Erythroblast (primary cell): ENCODE results near the gene CDK8.

ENCODE experiments used
- DNase-seq, 2 experiments: peaks; one replicate each; lab custom pipeline; 2025; lab: John Stamatoyannopoulos, UW
- GATA1 ChIP-seq: IDR thresholded peaks from 2 replicates; pipeline ENCODE4 v1.6.1; 2011; ENCODE audit warnings: low read depth, mild to moderate bottlenecking, control low read depth, low read length, moderate library complexity
- POLR2A ChIP-seq: IDR thresholded peaks from 2 replicates; pipeline ENCODE4 v1.6.1; 2011; ENCODE audit warnings: mild to moderate bottlenecking, low read length

The CDK8 gene

DNA sequence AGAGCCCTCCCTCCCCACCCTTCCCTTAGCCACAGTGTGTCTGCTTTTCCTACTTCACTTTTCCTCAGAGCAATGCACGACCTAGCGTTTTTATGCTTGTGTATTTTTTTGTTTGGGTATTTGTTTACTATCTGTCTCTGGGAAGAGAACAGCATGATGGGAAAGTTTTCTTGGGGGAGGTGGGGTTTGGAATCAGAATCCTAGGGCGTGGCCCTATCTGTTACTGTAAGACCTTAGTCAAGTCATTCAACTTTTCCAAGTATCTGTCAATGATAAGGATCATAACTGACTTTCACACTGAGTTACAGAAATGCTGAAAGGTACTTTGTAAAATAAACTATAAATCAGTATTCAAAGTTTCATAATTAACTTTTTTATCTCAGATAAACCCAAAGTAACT is 157.3 kb downstream of the CDK8 start:
- no peak for TF ChIP-seq GATA1
- no peak for TF ChIP-seq POLR2A
- peak; percentile 53 to 65 for DNase-seq

DNA sequence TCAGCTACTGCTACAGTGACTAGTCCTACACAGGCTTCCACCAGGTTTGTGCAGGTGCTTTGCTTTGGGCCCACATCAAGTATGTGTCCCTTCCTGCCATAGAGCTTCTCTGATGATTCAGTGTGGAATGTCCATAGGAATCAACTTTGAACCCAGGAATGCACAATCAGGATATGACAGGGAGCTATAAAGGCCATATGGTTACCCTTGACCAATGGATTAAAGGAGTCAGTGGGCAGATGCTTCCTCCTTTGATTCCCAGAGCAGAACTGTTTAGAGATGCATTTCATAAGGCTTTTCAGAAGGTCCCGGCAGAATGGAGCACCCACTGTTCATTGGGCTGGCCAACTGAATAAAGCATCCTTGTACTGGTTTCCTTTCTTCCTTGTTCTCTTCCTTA is 158.3 kb downstream of the CDK8 start:
- peak in 1 of 2 experiments; percentile 26 for DNase-seq
- TF ChIP-seq GATA1 = no peak

DNA sequence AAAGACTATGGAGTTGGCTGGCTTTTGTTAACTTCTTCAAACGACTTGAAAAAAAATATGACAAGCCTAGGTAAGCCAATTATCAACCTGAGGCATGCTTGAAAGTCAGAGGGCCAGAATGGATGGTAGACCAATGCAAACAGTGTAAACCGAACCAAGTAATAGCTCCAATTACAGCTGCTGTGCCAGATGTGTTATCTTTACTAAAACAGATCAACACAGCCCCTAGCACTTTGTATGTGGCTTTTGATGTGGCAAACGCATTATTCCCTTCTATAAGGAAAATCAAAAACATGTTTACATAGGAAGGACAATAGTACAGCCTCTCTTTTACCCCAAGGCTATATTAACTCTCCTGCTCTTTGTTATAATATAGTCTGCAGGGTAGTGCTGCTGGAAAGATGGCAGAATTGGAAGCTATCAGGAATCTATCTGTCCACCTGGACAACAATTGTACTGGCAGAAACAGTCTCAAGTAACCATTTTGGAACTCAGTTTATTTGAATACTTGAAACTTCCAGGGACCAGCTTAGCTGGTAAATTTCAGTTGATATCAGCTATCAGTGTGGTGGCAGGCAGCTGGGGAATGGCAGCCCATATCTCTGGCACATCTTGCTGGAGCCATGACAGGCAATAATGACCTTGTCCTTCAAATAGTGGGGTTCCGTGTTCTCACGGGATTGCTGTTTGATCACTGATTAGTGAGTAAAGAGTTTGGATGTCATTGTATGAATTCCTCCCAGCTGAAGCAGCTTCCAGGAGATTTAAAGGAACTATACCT is 159.2 kb downstream of the CDK8 start:
- peak; percentile 75 to 93 for DNase-seq
- TF ChIP-seq GATA1 (peak; percentile 74), POLR2A (no peak)

DNA sequence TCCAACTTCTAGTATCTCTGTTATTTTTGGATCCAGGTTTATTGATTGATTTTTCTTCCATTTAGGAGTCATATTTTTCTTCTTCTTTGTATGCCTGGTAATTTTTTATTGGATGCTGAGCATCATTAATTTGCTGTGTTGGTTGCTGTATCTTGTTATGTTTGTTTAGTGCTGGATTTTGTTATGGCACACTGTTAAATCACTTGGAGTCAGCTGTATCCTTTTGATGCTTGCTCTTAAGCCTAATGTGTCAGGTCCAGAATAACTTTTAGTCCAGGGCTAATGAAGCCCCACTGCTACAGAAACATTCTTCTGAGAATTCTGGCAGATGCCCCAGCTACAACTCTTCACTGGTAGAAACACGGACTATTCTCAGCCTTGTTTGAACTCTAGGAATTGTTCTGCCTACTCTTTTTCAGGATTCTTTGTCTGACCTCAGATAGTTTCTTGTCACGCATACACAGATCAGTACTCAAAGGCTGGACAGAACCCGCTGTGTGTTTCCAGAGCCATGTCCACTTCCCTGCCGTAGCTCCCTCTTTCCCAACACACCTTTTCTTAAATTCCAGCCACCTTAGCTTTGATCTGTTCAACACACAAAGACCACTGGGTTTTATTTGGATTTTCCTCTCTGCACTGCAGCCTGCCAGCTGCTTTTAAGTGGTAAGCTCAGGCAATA is 166.5 kb downstream of the CDK8 start:
- TF ChIP-seq POLR2A (no peak), GATA1 (no peak)
- DNase-seq = no peak

DNA sequence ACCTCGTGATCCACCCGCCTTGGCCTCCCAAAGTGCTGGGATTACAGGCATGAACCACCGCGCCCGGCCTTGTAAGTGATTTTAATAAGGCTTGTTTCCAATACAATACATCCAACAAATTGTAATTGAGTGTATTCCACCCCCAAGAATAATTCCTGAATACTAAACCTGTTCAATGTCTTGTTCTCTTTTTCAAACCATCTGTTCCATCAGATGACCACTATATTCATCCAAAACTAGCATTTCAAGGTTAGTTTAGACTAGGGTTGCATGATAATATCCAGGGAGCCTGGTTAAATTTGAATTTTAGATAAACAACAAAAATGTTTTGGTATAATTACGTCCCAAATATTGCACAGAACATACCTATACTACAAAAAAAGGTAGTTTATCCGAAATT is 168.1 kb downstream of the CDK8 start:
- TF ChIP-seq GATA1 (no peak), POLR2A (no peak)

DNA sequence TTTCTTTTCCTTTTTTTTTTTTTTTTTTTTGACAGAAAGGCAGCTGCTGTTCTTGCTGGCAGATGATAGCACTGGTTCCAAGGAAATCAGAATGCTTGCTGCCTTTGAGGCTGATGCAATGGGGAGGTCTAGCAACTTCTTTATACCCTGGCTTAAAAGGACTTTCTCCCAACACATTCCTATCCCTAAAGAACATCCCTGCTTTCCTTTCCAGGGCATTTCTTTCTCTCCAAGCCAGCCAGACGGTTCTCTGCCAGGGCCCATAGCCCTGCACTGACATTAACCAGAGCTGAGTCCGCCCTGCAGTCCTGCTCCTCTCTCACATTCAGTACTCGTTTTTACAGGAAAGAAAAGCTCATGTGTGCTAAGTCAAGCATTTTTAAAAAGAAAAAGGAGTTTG is 169.7 kb downstream of the CDK8 start:
- no peak for TF ChIP-seq POLR2A
- TF ChIP-seq GATA1 = no peak
- no peak for DNase-seq

More for the DNA sequence above, 168.1 kb downstream of the CDK8 start:
- no peak for DNase-seq

DNA sequence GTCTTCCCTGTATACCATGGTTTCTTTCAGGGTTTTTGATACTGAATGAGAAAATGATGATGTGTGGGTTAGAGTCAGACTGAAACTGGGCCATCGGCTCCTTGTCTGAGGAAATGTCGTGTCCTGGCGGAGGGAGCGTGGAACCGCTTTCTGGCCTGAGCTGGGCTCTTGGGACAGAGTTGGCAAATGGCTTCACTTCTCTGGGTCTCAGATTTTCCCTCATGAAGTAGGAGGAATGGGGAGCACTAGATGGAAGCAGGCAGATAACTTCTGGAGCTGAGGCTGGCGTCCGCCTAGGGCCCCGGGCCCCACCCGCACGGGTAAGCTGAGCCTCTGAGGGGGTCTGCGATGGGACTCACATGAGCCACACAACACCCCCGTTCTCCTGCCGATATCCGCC is 170.3 kb downstream of the CDK8 start:
- no peak for DNase-seq
- TF ChIP-seq GATA1 = no peak
- TF ChIP-seq POLR2A = no peak

DNA sequence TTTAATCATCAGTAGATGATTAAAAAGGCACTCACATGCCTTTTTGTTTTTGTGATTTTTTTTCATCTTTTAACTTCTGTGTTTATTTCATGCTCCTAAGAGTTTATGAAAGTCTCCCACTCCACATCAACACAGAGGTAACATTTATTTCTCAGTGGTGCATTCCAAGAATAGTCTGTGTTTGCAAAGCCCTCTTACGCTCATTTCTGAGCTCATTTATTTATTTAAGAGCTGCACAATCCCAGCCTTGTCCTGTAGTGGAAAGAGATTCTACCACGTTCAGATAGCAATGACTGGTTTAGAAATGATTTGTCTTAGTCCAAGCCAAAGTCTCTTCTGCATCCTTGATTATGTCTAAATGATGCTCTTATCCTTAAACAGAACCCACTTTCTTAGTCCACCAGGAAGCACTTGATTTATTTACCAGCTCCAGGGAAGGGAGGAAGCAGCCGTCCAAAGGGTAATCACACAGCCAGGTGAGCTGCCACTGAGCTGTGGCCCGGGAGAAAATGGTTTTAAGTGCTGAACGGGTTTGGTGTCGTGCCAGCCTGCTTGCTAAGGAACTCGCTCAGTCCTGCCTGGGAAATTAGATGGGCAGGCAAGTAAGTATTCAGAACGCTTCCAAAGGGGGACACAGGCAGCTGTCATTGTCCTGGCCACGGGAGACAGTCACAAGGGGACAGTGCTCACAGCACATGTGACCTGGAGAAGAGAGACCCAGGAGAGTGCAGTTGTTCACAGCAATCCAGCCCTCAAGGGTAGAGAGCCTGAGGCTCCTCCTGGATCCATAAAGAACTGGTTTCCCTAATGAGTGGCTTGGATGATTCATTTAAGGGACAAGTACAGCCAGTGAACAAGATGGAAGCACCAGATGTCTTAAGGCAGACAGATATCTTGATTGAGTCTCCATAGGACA is 171.8 kb downstream of the CDK8 start:
- no peak for DNase-seq
- TF ChIP-seq POLR2A = no peak
- no peak for TF ChIP-seq GATA1

DNA sequence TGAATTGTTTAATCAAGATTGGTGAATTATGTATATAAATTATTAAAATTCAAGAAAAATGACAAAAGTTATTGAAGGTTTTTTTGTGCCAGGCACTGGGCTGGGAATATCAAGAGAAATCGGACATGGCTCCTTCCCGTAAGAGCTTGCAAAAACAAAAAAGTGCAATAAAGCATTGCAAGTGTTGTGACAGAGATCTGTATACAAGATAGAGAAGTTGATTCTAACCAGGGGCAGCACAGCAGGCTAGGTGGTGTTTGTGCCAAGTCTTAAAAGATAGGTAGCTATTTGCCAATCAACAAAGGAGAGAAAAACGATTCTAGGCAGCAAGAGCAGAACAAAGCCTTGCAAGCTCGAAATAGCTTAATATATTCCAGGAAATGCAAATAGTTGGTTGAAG is 179.8 kb downstream of the CDK8 start:
- no peak for DNase-seq
- TF ChIP-seq POLR2A = no peak
- no peak for TF ChIP-seq GATA1

DNA sequence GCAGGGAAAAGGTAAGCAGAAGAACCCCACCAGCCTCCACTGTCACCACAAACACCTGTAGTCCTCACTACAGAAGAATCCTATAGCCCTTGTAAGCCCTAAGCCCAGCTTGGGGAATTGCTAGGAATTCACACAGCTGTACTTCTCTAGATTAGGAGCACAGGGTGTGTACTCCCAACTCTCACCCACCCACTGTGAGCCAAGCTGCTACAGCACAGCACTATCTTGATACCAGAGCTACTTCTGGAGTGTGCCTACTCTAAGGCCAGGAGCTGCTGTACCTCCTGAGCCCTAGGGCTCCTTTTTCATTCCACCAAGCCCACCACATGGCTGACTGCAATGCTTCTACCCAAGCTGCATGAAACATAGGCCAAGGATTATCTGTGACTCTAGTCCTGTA is 181.2 kb downstream of the CDK8 start:
- no peak for TF ChIP-seq GATA1
- TF ChIP-seq POLR2A = no peak
- peak; percentile 39 to 65 for DNase-seq

DNA sequence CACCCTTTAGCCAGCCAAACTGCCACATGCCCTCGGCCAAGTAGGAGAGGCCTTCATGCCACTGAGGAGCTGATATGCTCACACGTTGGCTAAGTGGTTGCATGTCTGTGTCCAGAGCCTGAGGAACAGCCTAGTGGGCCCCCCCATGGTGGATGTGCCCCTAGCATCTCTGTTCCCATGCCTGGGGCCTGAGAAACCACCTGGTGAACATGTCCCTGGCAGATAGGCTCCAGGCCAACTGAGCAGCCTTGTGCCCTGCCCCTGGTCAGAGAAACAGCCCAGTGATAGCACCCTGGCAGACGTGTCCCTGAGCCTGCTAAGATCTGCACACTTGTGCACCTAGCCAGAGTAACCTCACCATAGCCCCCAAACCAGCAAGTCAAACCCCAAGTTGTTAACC is 181.7 kb downstream of the CDK8 start:
- no peak for TF ChIP-seq GATA1
- TF ChIP-seq POLR2A = no peak
- peak in 1 of 2 experiments; percentile 49 for DNase-seq

DNA sequence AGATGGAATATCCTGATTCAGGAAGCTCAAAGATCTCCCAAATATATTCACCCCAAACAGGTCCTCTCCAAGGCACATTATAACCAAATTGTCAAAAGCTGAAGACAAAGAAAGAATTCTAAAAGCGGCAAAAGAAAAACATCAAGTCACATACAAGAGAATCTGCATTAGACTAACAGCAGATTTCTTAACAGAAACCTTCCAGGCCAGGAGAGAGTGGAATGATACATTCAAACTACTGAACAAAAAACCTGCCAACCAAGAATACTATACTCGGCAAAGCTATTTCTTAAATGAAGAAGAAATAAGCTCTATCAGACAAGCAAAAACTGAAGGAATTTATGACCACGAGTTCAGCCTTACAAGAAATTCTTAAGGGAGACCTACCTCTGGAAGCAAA is 183.0 kb downstream of the CDK8 start:
- DNase-seq = peak in 1 of 2 experiments; percentile 30
- TF ChIP-seq GATA1 (no peak), POLR2A (no peak)

DNA sequence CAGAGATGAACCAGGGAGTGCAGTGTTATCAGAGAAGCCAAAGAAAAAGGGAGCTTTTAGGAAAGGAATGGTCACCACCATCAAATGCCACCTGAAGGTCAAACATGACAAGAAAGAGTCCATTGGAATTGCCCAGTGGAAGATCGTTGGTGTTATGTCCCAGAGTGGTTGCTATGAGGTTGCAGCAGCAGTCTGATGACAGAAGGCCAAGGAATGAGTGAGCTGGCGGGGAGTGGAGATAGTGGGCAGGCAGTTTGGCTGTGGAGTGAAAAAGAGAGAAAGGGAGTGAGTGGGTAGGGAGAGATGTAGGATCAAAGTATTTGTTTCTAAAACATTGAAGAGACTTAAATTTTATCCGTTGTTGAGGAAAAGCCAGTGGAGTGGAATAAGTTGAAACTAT is 186.2 kb downstream of the CDK8 start:
- TF ChIP-seq GATA1 (no peak), POLR2A (no peak)
- DNase-seq = no peak

DNA sequence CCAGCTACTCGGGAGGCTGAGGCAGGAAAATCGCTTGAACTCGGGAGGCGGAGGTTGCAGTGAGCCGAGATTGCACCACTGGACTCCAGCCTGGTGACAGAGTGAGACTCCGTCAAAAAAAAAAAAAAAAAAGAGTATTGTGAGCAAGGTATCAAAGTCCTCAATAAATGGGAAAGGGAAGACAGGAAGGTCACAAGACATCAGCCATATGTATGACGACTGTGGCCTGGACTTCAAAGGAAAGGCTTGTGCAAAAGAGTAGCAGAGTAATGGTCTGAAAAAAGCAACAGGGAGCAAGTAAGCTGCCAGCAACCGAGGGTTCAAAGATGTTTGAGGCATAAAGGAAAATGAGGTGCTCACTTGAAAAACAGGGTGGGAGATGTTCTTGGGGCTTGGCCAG is 187.5 kb downstream of the CDK8 start:
- DNase-seq = no peak
- TF ChIP-seq POLR2A (no peak), GATA1 (no peak)
